CD14-positive monocyte (primary cell): Measurements from ENCODE around the gene DCLRE1A. TPM values are rescaled to one million over a fixed set of nuclear protein-coding genes. Genes with fewer than 3 reads are reported as not detected.
A peak's percentile ranks its signal among the peaks of the same experiment; 100 is the strongest.

Experiments used
- DNase-seq, 3 donors: peaks; one replicate each; pipeline ENCODE4 v3.0.0-alpha.2; 2011 to 2022
- H2AFZ ChIP-seq: 2 replicates; pipeline ENCODE4 v1.6.0; 2012; ENCODE audit warnings: mild to moderate bottlenecking, low read depth, low read length, inconsistent platforms; ENCODE audit not compliant: insufficient read depth, poor library complexity, severe bottlenecking
- H3K27ac ChIP-seq, 2 donors: 1 replicate in 1 of 2; 2 replicates in 1 of 2; pipeline ENCODE4 v1.5.1; 2012 to 2013; ENCODE audit warnings: low read length in 2 of 2, control low read depth in 1 of 2, inconsistent platforms in 1 of 2, low read depth in 1 of 2, mild to moderate bottlenecking in 1 of 2
- H3K27me3 ChIP-seq, 2 donors: one replicate each; pipeline versions ENCODE4 v1.6.0 to v1.6.1; 2011 to 2013; ENCODE audit warnings: low read length in 2 of 2; ENCODE audit not compliant: control insufficient read depth in 2 of 2, insufficient read depth in 2 of 2
- H3K36me3 ChIP-seq, 2 donors: replicated peaks in 1 of 2; 1 replicate in 1 of 2; 2 replicates in 1 of 2; pipeline versions ENCODE4 v1.5.1 to v1.6.1; 2012 to 2013; ENCODE audit warnings: low read length in 2 of 2, control low read depth in 1 of 2, inconsistent platforms in 1 of 2, mild to moderate bottlenecking in 1 of 2; ENCODE audit not compliant: insufficient read depth in 2 of 2, control insufficient read depth in 1 of 2
- H3K4me1 ChIP-seq, 2 donors: 1 replicate in 1 of 2; 2 replicates in 1 of 2; pipeline versions ENCODE4 v1.5.1 to v1.6.1; 2012 to 2013; ENCODE audit warnings: low read length in 2 of 2, control low read depth in 1 of 2, inconsistent platforms in 1 of 2, mild to moderate bottlenecking in 1 of 2, moderate library complexity in 1 of 2; ENCODE audit not compliant: insufficient read depth in 2 of 2, control insufficient read depth in 1 of 2
- H3K4me2 ChIP-seq: replicated peaks from 2 replicates; pipeline ENCODE3; 2012; ENCODE audit warnings: low read length, moderate library complexity, mild to moderate bottlenecking; ENCODE audit not compliant: poor library complexity, severe bottlenecking; ENCODE audit errors: extremely low read depth
- H3K4me3 ChIP-seq, 3 experiments: fragments of 200-600 bp in 1 of 3; sonication (generic) in 1 of 3; replicated peaks in 1 of 3; 1 replicate in 2 of 3; 2 replicates in 1 of 3; pipeline ENCODE4 v1.5.1; 2011 to 2013; ENCODE audit warnings: low read length in 3 of 3, mild to moderate bottlenecking in 3 of 3, control low read depth in 2 of 3, low read depth in 2 of 3, inconsistent platforms in 1 of 3, moderate library complexity in 1 of 3
- H3K79me2 ChIP-seq: 2 replicates; pipeline ENCODE4 v1.6.0; 2012; ENCODE audit warnings: mild to moderate bottlenecking, control low read depth, inconsistent platforms, low read length, moderate library complexity; ENCODE audit not compliant: insufficient read depth
- H3K9ac ChIP-seq: 2 replicates; pipeline ENCODE4 v1.6.0; 2017; ENCODE audit warnings: low read length, mild to moderate bottlenecking; ENCODE audit not compliant: insufficient read depth, poor library complexity, severe bottlenecking
- H3K9me3 ChIP-seq, 2 donors: replicated peaks in 1 of 2; 1 replicate in 1 of 2; 2 replicates in 1 of 2; pipeline versions ENCODE4 v1.5.1 to v1.6.1; 2012 to 2013; ENCODE audit warnings: low read length in 2 of 2, control low read depth in 1 of 2; ENCODE audit not compliant: control insufficient read depth in 1 of 2, insufficient read depth in 1 of 2
- H4K20me1 ChIP-seq: 2 replicates; pipeline ENCODE4 v1.6.0; 2012; ENCODE audit warnings: mild to moderate bottlenecking, low read length, control low read depth, moderate library complexity; ENCODE audit not compliant: insufficient read depth
- H3K27ac Mint-ChIP-seq, 7 donors: one replicate each; pipeline ENCODE4 v1.8.0; 2020; ENCODE audit warnings: mild to moderate bottlenecking in 7 of 7, mixed read lengths in 7 of 7, moderate library complexity in 6 of 7, inconsistent platforms in 2 of 7
- H3K27me3 Mint-ChIP-seq, 3 donors: one replicate each; pipeline ENCODE4 v1.8.0; 2021 to 2022; ENCODE audit warnings: low read depth in 3 of 3, mild to moderate bottlenecking in 3 of 3, mixed read lengths in 3 of 3, moderate library complexity in 3 of 3, inconsistent platforms in 1 of 3
- H3K36me3 Mint-ChIP-seq, 2 donors: one replicate each; pipeline ENCODE4 v1.8.0; 2020; ENCODE audit warnings: mixed read lengths in 2 of 2, inconsistent platforms in 1 of 2, mild to moderate bottlenecking in 1 of 2
- H3K4me1 Mint-ChIP-seq: one replicate; pipeline ENCODE4 v1.8.0; 2020; ENCODE audit warnings: mild to moderate bottlenecking, mixed read lengths
- H3K4me3 Mint-ChIP-seq, 2 donors: one replicate each; pipeline ENCODE4 v1.8.0; 2020; ENCODE audit warnings: mild to moderate bottlenecking in 2 of 2, mixed read lengths in 2 of 2, moderate library complexity in 1 of 2
- H3K9me3 Mint-ChIP-seq, 7 donors: one replicate each; pipeline ENCODE4 v1.8.0; 2020 to 2022; ENCODE audit warnings: mixed read lengths in 7 of 7, mild to moderate bottlenecking in 6 of 7, moderate library complexity in 6 of 7, inconsistent platforms in 2 of 7
- CTCF ChIP-seq: fragments of 200-600 bp; IDR thresholded peaks from one replicate; pipeline ENCODE4 v1.8.0; 2022; ENCODE audit warnings: antibody characterized with exemption, mild to moderate bottlenecking
- WGBS: methylation state at CpG from one replicate; pipeline ENCODE4 v1.1.5; 2013; ENCODE audit warnings: missing lambda C conversion rate; ENCODE audit not compliant: insufficient coverage; 5-methylcytosine and 5-hydroxymethylcytosine counted together
- intact Hi-C, 2 donors: fragments of 100-400 bp; cut with micrococcal nuclease; formaldehyde crosslinking; loops; one replicate each; pipeline versions ENCODE4 v1.15.0 to v1.15.1; 2023
- polyA plus RNA-seq, 3 donors: library from polyadenylated mRNA; depleted of rRNA in 1 of 3; unstranded in 2 of 3; stranded (reverse) in 1 of 3; fragments of 300-500 nt in 2 of 3; fragments of >200 nt in 1 of 3; fragmentation: Illumina TruSeq in 2 of 3; gene quantifications; 1 replicate in 2 of 3; 2 replicates in 1 of 3; pipeline ENCODE4 v1.2.3, GENCODE V29; 2012 to 2021

The DCLRE1A gene
- polyA plus RNA-seq, 3 donors = 1.00 to 1.3 (median 1.3) TPM

- Histone ChIP-seq H3K9ac (no peak overlapping the region), H4K20me1 (no peaks in the 10 kb centered on the region), H3K36me3 (no peaks in the 10 kb centered on the region), H3K4me1 (no peaks in the 10 kb centered on the region), H3K27ac (no peak overlapping the region), H3K9me3 (no peaks in the 10 kb centered on the region), H3K4me3 (no peak overlapping the region), H3K27me3 (no peaks in the 10 kb centered on the region), H3K4me2 (no peak overlapping the region), H3K79me2 (no peaks in the 10 kb centered on the region), H2AFZ (peak overlapping the region; percentile 0)
- DNase-seq = peak; percentile 9 to 25 (median 21)
- Mint-ChIP-seq H3K4me1 (peaks cover 10% of the 10 kb centered on the region), H3K27ac (no peak overlapping the region), H3K4me3 (no peak overlapping the region), H3K9me3 (no peaks in the 10 kb centered on the region), H3K36me3 (no peaks in the 10 kb centered on the region), H3K27me3 (peaks cover 0 to 3% (median 2%) of the 10 kb centered on the region in 3 donors)
- intact Hi-C loops = loop anchor here (5.0 kb wide), 1 partner anchor 299 kb away; no protein-coding TSS in a partner anchor
- no CpG with 5 or more reads among the region's 4 CpGs for WGBS
- TF ChIP-seq CTCF = no peak
Measured at GRCh38 chr10:113802997-113803396, 50.9 kb downstream of the DCLRE1A start.

- Histone ChIP-seq H2AFZ (no peak overlapping the region), H3K79me2 (no peaks in the 10 kb centered on the region), H3K4me2 (no peak overlapping the region), H3K27me3 (no peaks in the 10 kb centered on the region), H3K36me3 (no peaks in the 10 kb centered on the region), H3K27ac (no peak overlapping the region), H3K9ac (no peak overlapping the region), H3K4me1 (no peaks in the 10 kb centered on the region), H4K20me1 (no peaks in the 10 kb centered on the region), H3K9me3 (no peaks in the 10 kb centered on the region), H3K4me3 (no peak overlapping the region)
- DNase-seq = no peak
- intact Hi-C loops = loop anchor here (5.0 kb wide), 1 partner anchor 301 kb away; no protein-coding TSS in a partner anchor
- Mint-ChIP-seq H3K36me3 (no peaks in the 10 kb centered on the region), H3K27ac (no peak overlapping the region), H3K9me3 (no peaks in the 10 kb centered on the region), H3K27me3 (peaks cover 0 to 5% (median 4%) of the 10 kb centered on the region in 3 donors), H3K4me1 (peaks cover 10% of the 10 kb centered on the region), H3K4me3 (no peak overlapping the region)
- no peak for TF ChIP-seq CTCF
- WGBS = 94% methylated on average over 3 of the region's 6 CpGs
Measured at GRCh38 chr10:113801569-113801968, 52.3 kb downstream of the DCLRE1A start.
